ES-I3 (cell line): ENCODE results near the gene TNNC1.

Source experiments
- H3K36me3 ChIP-seq: 2 replicates; pipeline ENCODE4 v1.6.1; 2013; ENCODE audit warnings: mild to moderate bottlenecking, low read length, control low read depth, moderate library complexity; ENCODE audit not compliant: insufficient read depth
- H3K4me1 ChIP-seq: 2 replicates; pipeline ENCODE4 v1.6.1; 2013; ENCODE audit warnings: mild to moderate bottlenecking, control low read depth, low read length; ENCODE audit not compliant: insufficient read depth
- H3K9ac ChIP-seq: 2 replicates; pipeline ENCODE4 v1.6.1; 2013; ENCODE audit warnings: low read depth, mild to moderate bottlenecking, low read length, moderate library complexity
- H3K9me3 ChIP-seq: 2 replicates; pipeline ENCODE4 v1.6.1; 2013; ENCODE audit warnings: mild to moderate bottlenecking, low read length, moderate library complexity; ENCODE audit not compliant: control insufficient read depth, insufficient read depth

The TNNC1 gene

GRCh38 chr3:52456800-52457183 lies 3.0 kb upstream of the TNNC1 start:
- Histone ChIP-seq H3K9ac (peak overlapping the region; percentile 68), H3K9me3 (no peaks in the 10 kb centered on the region), H3K36me3 (peaks cover 22% of the 10 kb centered on the region), H3K4me1 (peaks cover 8% of the 10 kb centered on the region; the same call in 1 of the 2 replicates)

- H3K9ac ChIP-seq = peak overlapping the region; percentile 68
- H3K36me3 ChIP-seq = peaks cover 22% of the 10 kb centered on the region
- peaks cover 8% of the 10 kb centered on the region; the same call in 1 of the 2 replicates for H3K4me1 ChIP-seq
- H3K9me3 ChIP-seq = no peaks in the 10 kb centered on the region
Measured at GRCh38 chr3:52456169-52456799, 2.4 kb upstream of the TNNC1 start.

- Histone ChIP-seq H3K4me1 (peaks cover 9% of the 10 kb centered on the region), H3K9me3 (no peaks in the 10 kb centered on the region), H3K9ac (peak within 1 kb of the TSS; percentile 68), H3K36me3 (peaks cover 22% of the 10 kb centered on the region)
Measured at GRCh38 chr3:52455283-52456168, 1.7 kb upstream of the TNNC1 start, which contains the start of gene NISCH. NISCH (plus strand) TSS chr3:52455604; CDS start chr3:52455642, 38 bp downstream.

GRCh38 chr3:52454938-52455282 lies 1.1 kb upstream of the TNNC1 start:
- Histone ChIP-seq H3K36me3 (peaks cover 18% of the 10 kb centered on the region), H3K9ac (peak overlapping the region; percentile 52), H3K9me3 (no peaks in the 10 kb centered on the region), H3K4me1 (peaks cover 15% of the 10 kb centered on the region)

- peaks cover 18% of the 10 kb centered on the region for H3K36me3 ChIP-seq
- no peak overlapping the region for H3K9ac ChIP-seq
- H3K4me1 ChIP-seq = peaks cover 15% of the 10 kb centered on the region
- H3K9me3 ChIP-seq = no peaks in the 10 kb centered on the region
Measured at GRCh38 chr3:52454250-52454937, 553 bp upstream of the TNNC1 start.

GRCh38 chr3:52452570-52453221 lies 1.1 kb downstream of the TNNC1 start:
- Histone ChIP-seq H3K36me3 (peaks cover 1% of the 10 kb centered on the region; the same call in 1 of the 2 replicates), H3K9me3 (no peaks in the 10 kb centered on the region), H3K9ac (no peak overlapping the region), H3K4me1 (peaks cover 15% of the 10 kb centered on the region)

GRCh38 chr3:52452126-52452525 lies 1.7 kb downstream of the TNNC1 start:
- Histone ChIP-seq H3K4me1 (peaks cover 15% of the 10 kb centered on the region), H3K36me3 (no peaks in the 10 kb centered on the region), H3K9me3 (no peaks in the 10 kb centered on the region), H3K9ac (no peak overlapping the region)

- H3K36me3 ChIP-seq = no peaks in the 10 kb centered on the region
- peaks cover 15% of the 10 kb centered on the region for H3K4me1 ChIP-seq
- no peaks in the 10 kb centered on the region for H3K9me3 ChIP-seq
- no peak overlapping the region for H3K9ac ChIP-seq
Measured at GRCh38 chr3:52451237-52452083, 2.4 kb downstream of the TNNC1 start.

- Histone ChIP-seq H3K36me3 (no peaks in the 10 kb centered on the region), H3K9me3 (no peaks in the 10 kb centered on the region), H3K9ac (no peak overlapping the region), H3K4me1 (peaks cover 15% of the 10 kb centered on the region)
Measured at GRCh38 chr3:52450489-52451236, 3.2 kb downstream of the TNNC1 start.

- Histone ChIP-seq H3K4me1 (peaks cover 11% of the 10 kb centered on the region), H3K36me3 (no peaks in the 10 kb centered on the region), H3K9ac (no peak overlapping the region)
Measured at GRCh38 chr3:52447512-52448355, 6.1 kb downstream of the TNNC1 start.

GRCh38 chr3:52446631-52447511 lies 7.0 kb downstream of the TNNC1 start:
- H3K36me3 ChIP-seq = no peaks in the 10 kb centered on the region
- H3K9me3 ChIP-seq = no peaks in the 10 kb centered on the region
- peaks cover 11% of the 10 kb centered on the region for H3K4me1 ChIP-seq
- no peak overlapping the region for H3K9ac ChIP-seq

More at GRCh38 chr3:52447512-52448355, 6.1 kb downstream of the TNNC1 start:
- H3K9me3 ChIP-seq = no peaks in the 10 kb centered on the region
